WTC11 (cell line): ENCODE measurements around the gene IL1RAPL1. TPM values are rescaled to one million over a fixed set of nuclear protein-coding genes. Genes with fewer than 3 reads are reported as not detected.

Experiments used
- ATAC-seq: fragments of 200-7000 bp; cut with Tn5 transposase; 2 replicates; pipeline ENCODE4 v1.10.0; 2021; ENCODE audit warnings: mild to moderate bottlenecking, moderate library complexity
- CTCF ChIA-PET: fragments of 300-600 bp; sonication (Branson Sonifier 250); formaldehyde crosslinking; loops from one replicate; lab custom pipeline; 2021; ENCODE audit warnings: antibody characterized with exemption; lab: Charles Lee
- POLR2A ChIA-PET: fragments of 350-600 bp; sonication (Branson Sonifier 250); formaldehyde crosslinking; loops from one replicate; lab custom pipeline; 2021; ENCODE audit warnings: antibody characterized with exemption; lab: Charles Lee
- DNase-seq: peaks from one replicate; pipeline ENCODE4 v3.0.0; 2021; ENCODE audit warnings: low spot score
- H3K27ac Mint-ChIP-seq: 2 replicates; pipeline ENCODE4 v1.8.0; 2021; ENCODE audit warnings: mixed read lengths
- H3K27me3 Mint-ChIP-seq: 2 replicates; pipeline ENCODE4 v1.8.0; 2021; ENCODE audit warnings: low read depth, mild to moderate bottlenecking, moderate library complexity, mixed read lengths
- H3K36me3 Mint-ChIP-seq: 2 replicates; pipeline ENCODE4 v1.8.0; 2021; ENCODE audit warnings: mixed read lengths
- H3K4me1 Mint-ChIP-seq: 2 replicates; pipeline ENCODE4 v1.8.0; 2022; ENCODE audit warnings: mixed read lengths
- H3K4me3 Mint-ChIP-seq: 2 replicates; pipeline ENCODE4 v1.8.0; 2021; ENCODE audit warnings: mild to moderate bottlenecking, moderate library complexity, mixed read lengths
- H3K9me3 Mint-ChIP-seq: 2 replicates; pipeline ENCODE4 v1.8.0; 2021; ENCODE audit warnings: mixed read lengths
- E2F1 ChIP-seq: sonication (generic); formaldehyde crosslinking; IDR thresholded peaks from 2 replicates; pipeline ENCODE4 v1.8.0; 2022; ENCODE audit warnings: mild to moderate bottlenecking, missing genetic modification reagents
- E2F4 ChIP-seq: sonication (generic); formaldehyde crosslinking; IDR thresholded peaks from 2 replicates; pipeline ENCODE4 v1.8.1; 2022; ENCODE audit warnings: low read depth, mild to moderate bottlenecking, moderate library complexity, missing genetic modification reagents, borderline replicate concordance
- ELF4 ChIP-seq: sonication (generic); formaldehyde crosslinking; IDR thresholded peaks from 2 replicates; pipeline ENCODE4 v1.8.1; 2022; ENCODE audit warnings: low read depth, mild to moderate bottlenecking, moderate library complexity, missing genetic modification reagents
- GTF2I ChIP-seq: fragments of 250-450 bp; sonication (Bioruptor Pico); conservative IDR thresholded peaks from 2 replicates; pipeline ENCODE4 v1.4.0; 2021; ENCODE audit warnings: mild to moderate bottlenecking
- HMGA2 ChIP-seq: fragments of 250-450 bp; sonication (Bioruptor Pico); IDR thresholded peaks from 2 replicates; pipeline ENCODE4 v1.4.0; 2021; ENCODE audit warnings: mild to moderate bottlenecking, moderate library complexity
- JUN ChIP-seq: sonication (generic); formaldehyde crosslinking; IDR thresholded peaks from 2 replicates; pipeline ENCODE4 v1.8.0; 2023; ENCODE audit warnings: mild to moderate bottlenecking, missing genetic modification reagents
- KAT7 ChIP-seq: sonication (generic); formaldehyde crosslinking; IDR thresholded peaks from 2 replicates; pipeline ENCODE4 v1.8.1; 2023; ENCODE audit warnings: missing genetic modification reagents, mild to moderate bottlenecking, borderline replicate concordance
- MAX ChIP-seq: sonication (generic); formaldehyde crosslinking; IDR thresholded peaks from 2 replicates; pipeline ENCODE4 v1.8.0; 2022; ENCODE audit warnings: mild to moderate bottlenecking, missing genetic modification reagents
- NFYB ChIP-seq: sonication (generic); formaldehyde crosslinking; conservative IDR thresholded peaks from 2 replicates; pipeline ENCODE4 v1.8.0; 2022; ENCODE audit warnings: low read depth, missing genetic modification reagents
- NR1H2 ChIP-seq: sonication (generic); formaldehyde crosslinking; IDR thresholded peaks from 2 replicates; pipeline ENCODE4 v1.9.0; 2021; ENCODE audit warnings: mild to moderate bottlenecking, moderate library complexity, missing genetic modification reagents
- SMAD3 ChIP-seq: sonication (generic); formaldehyde crosslinking; IDR thresholded peaks from 2 replicates; pipeline ENCODE4 v1.8.0; 2022; ENCODE audit warnings: missing genetic modification reagents, mild to moderate bottlenecking, borderline replicate concordance
- STAT6 ChIP-seq: sonication (generic); formaldehyde crosslinking; conservative IDR thresholded peaks from 2 replicates; pipeline ENCODE4 v1.8.1; 2023; ENCODE audit warnings: mild to moderate bottlenecking, low read depth, missing genetic modification reagents, moderate library complexity
- TEAD4 ChIP-seq: sonication (generic); formaldehyde crosslinking; IDR thresholded peaks from 2 replicates; pipeline ENCODE4 v1.8.0; 2022; ENCODE audit warnings: mild to moderate bottlenecking, missing genetic modification reagents
- ZBTB43 ChIP-seq: sonication (generic); formaldehyde crosslinking; IDR thresholded peaks from 2 replicates; pipeline ENCODE4 v1.8.1; 2023; ENCODE audit warnings: mild to moderate bottlenecking, missing genetic modification reagents
- ZNF219 ChIP-seq: sonication (generic); formaldehyde crosslinking; IDR thresholded peaks from 2 replicates; pipeline ENCODE4 v1.8.0; 2023; ENCODE audit warnings: missing genetic modification reagents, mild to moderate bottlenecking, borderline replicate concordance
- ZNF512 ChIP-seq: sonication (generic); formaldehyde crosslinking; IDR thresholded peaks from 2 replicates; pipeline ENCODE4 v1.8.1; 2022; ENCODE audit warnings: missing genetic modification reagents, borderline replicate concordance
- ZNF532 ChIP-seq: fragments of 250-450 bp; sonication (Bioruptor Pico); IDR thresholded peaks from 2 replicates; pipeline ENCODE4 v1.9.0; 2021; ENCODE audit warnings: mild to moderate bottlenecking, borderline replicate concordance
- total RNA-seq: library from RNA; stranded (reverse); gene quantifications from 3 replicates; pipeline ENCODE4 v1.2.3, GENCODE V29; 2021

IL1RAPL1 gene
- total RNA-seq, 1 experiment from 2014 or later: 0.13 TPM

GRCh38 chrX:29648161-29648560 lies 1060.9 kb downstream of the IL1RAPL1 start:
- H3K4me1 Mint-ChIP-seq: peaks cover 4% of the 10 kb centered on the region; the same call in 1 of the 2 replicates
- no peaks in the 10 kb centered on the region for H3K36me3 Mint-ChIP-seq
- H3K27me3 Mint-ChIP-seq: no peaks in the 10 kb centered on the region
- DNase-seq: no peak
- no peak for ATAC-seq
- CTCF ChIA-PET: no interaction called here
- H3K27ac Mint-ChIP-seq: no peak overlapping the region
- no peak for TF ChIP-seq STAT6 (CRISPR knock-in tag)
- TF ChIP-seq ELF4 (CRISPR knock-in tag): no peak
- TF ChIP-seq JUN (CRISPR knock-in tag): no peak
- TF ChIP-seq GTF2I (CRISPR knock-in tag): no peak
- no peak for TF ChIP-seq ZBTB43 (CRISPR knock-in tag)
- TF ChIP-seq ZNF532 (CRISPR knock-in tag): no peak
- TF ChIP-seq SMAD3 (CRISPR knock-in tag): no peak
- TF ChIP-seq MAX (CRISPR knock-in tag): no peak
- no peak for TF ChIP-seq HMGA2 (CRISPR knock-in tag)
- TF ChIP-seq E2F1 (CRISPR knock-in tag): no peak
- no peak for TF ChIP-seq NFYB
- no peak for TF ChIP-seq ZNF219
- TF ChIP-seq KAT7 (CRISPR knock-in tag): no peak
- TF ChIP-seq NR1H2 (CRISPR knock-in tag): no peak
- no peak for TF ChIP-seq E2F4 (CRISPR knock-in tag)
- H3K9me3 Mint-ChIP-seq: peaks cover 9% of the 10 kb centered on the region; the same call in 1 of the 2 replicates
- POLR2A ChIA-PET: no interaction called here
- H3K4me3 Mint-ChIP-seq: no peak overlapping the region

GRCh38 chrX:29652484-29652883 lies 1065.2 kb downstream of the IL1RAPL1 start:
- ChIA-PET CTCF (no interaction called here), POLR2A (no interaction called here)
- H3K4me1 Mint-ChIP-seq: peaks cover 4% of the 10 kb centered on the region; the same call in 1 of the 2 replicates
- DNase-seq (no peak), ATAC-seq (no peak)
- H3K4me3 Mint-ChIP-seq: no peak overlapping the region
- H3K36me3 Mint-ChIP-seq: no peaks in the 10 kb centered on the region
- H3K27me3 Mint-ChIP-seq: no peaks in the 10 kb centered on the region
- no peak overlapping the region for H3K27ac Mint-ChIP-seq
- H3K9me3 Mint-ChIP-seq: no peaks in the 10 kb centered on the region
- TF ChIP-seq TEAD4 (CRISPR knock-in tag) (no peak), E2F4 (CRISPR knock-in tag) (no peak), ZNF512 (CRISPR knock-in tag) (no peak)
